Measurements from ENCODE around the gene RARB. TPM values are rescaled to one million over a fixed set of nuclear protein-coding genes. Genes with fewer than 3 reads are reported as not detected.

The RARB gene
- total RNA-seq, 2 experiments from 2014 or later = not detected

GRCh38 chr3:25460751-25461150 lies 32.7 kb downstream of the RARB start:
- intact Hi-C loops (cut with micrococcal nuclease) = no loop called here
- TF ChIP-seq CTCF (IDR thresholded peaks at IDR 0.05) = no peak
- CTCF ChIA-PET = interaction anchor here (0.8 to 1.0 kb wide), 2 partner anchors 17 to 19 kb away, joined by 3 to 4 read pairs; no protein-coding TSS in a partner anchor
- Mint-ChIP-seq H3K9me3 (no peaks in the 10 kb centered on the region), H3K27me3 (no peaks in the 10 kb centered on the region), H3K4me3 (no peak overlapping the region), H3K36me3 (ENCODE audit: low read depth) (no peaks in the 10 kb centered on the region), H3K4me1 (ENCODE audit: low read depth) (no peaks in the 10 kb centered on the region), H3K27ac (no peak overlapping the region)
- POLR2A ChIA-PET = interaction anchor here (1.1 kb wide), 1 partner anchor 21 kb away, joined by 3 read pairs; no protein-coding TSS in a partner anchor
- DNase-seq = peak; percentile 2
- peak; percentile 66 for ATAC-seq

DNA sequence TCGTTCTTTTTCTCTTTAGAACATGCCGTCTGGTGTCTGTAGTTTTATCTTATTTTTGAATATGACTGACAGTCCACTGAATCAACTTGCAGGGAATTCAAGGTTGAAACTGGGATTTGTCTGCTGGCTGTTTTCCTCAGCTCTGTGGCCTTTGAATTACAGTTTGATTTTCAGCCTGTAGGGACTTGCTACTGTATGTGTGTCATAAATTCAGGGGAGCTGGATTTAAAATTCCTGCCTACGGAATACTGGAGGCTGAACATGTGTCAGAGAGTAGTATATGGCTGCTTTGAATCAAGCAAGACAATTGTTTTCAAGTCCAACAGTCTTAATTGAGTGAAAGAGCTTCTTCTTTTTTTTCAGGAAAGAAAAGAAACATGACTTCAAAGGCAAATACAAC lies 33.9 kb downstream of the RARB start:
- Mint-ChIP-seq H3K4me1 (ENCODE audit: low read depth) (no peaks in the 10 kb centered on the region), H3K9me3 (no peaks in the 10 kb centered on the region), H3K4me3 (no peak overlapping the region), H3K27me3 (no peaks in the 10 kb centered on the region), H3K36me3 (ENCODE audit: low read depth) (no peaks in the 10 kb centered on the region), H3K27ac (no peak overlapping the region)
- intact Hi-C loops (cut with micrococcal nuclease) = no loop called here
- no peak for TF ChIP-seq CTCF (IDR thresholded peaks at IDR 0.05)
- DNase-seq (no peak), ATAC-seq (no peak)
- ChIA-PET POLR2A (no interaction called here), CTCF (no interaction called here)

GRCh38 chr3:25462495-25462894 lies 34.4 kb downstream of the RARB start:
- POLR2A ChIA-PET = interaction anchor here (0.9 kb wide), 1 partner anchor 10 kb away, joined by 3 read pairs; no protein-coding TSS in a partner anchor
- no peak for ATAC-seq
- no peak for TF ChIP-seq CTCF (IDR thresholded peaks at IDR 0.05)

GRCh38 chr3:25463836-25464418 lies 35.9 kb downstream of the RARB start:
- ChIA-PET CTCF (interaction anchor here (1.0 kb wide), 1 partner anchor 23 kb away, joined by 3 read pairs; no protein-coding TSS in a partner anchor), POLR2A (no interaction called here)
- no peaks in the 10 kb centered on the region for H3K36me3 Mint-ChIP-seq (ENCODE audit: low read depth)
- ATAC-seq (no peak), DNase-seq (no peak)
- H3K4me1 Mint-ChIP-seq (ENCODE audit: low read depth) = no peaks in the 10 kb centered on the region
- H3K9me3 Mint-ChIP-seq = no peaks in the 10 kb centered on the region
- no peak for TF ChIP-seq CTCF (IDR thresholded peaks at IDR 0.05)
- no peaks in the 10 kb centered on the region for H3K27me3 Mint-ChIP-seq
- H3K27ac Mint-ChIP-seq = no peak overlapping the region
- intact Hi-C loops (cut with micrococcal nuclease) = no loop called here
- H3K4me3 Mint-ChIP-seq = no peak overlapping the region

More at GRCh38 chr3:25462495-25462894, 34.4 kb downstream of the RARB start:
- Mint-ChIP-seq H3K4me3 (no peak overlapping the region), H3K9me3 (no peaks in the 10 kb centered on the region), H3K36me3 (ENCODE audit: low read depth) (no peaks in the 10 kb centered on the region), H3K4me1 (ENCODE audit: low read depth) (no peaks in the 10 kb centered on the region), H3K27me3 (no peaks in the 10 kb centered on the region), H3K27ac (no peak overlapping the region)
- intact Hi-C loops (cut with micrococcal nuclease) = no loop called here
- CTCF ChIA-PET = no interaction called here
- DNase-seq = no peak

GRCh38 chr3:25465266-25465860 lies 37.3 kb downstream of the RARB start:
- no peaks in the 10 kb centered on the region for H3K27me3 Mint-ChIP-seq

More at GRCh38 chr3:25465266-25465860, 37.3 kb downstream of the RARB start:
- intact Hi-C loops (cut with micrococcal nuclease) = no loop called here
- DNase-seq (no peak), ATAC-seq (no peak)
- no peaks in the 10 kb centered on the region for H3K4me1 Mint-ChIP-seq (ENCODE audit: low read depth)
- no peak overlapping the region for H3K4me3 Mint-ChIP-seq
- H3K36me3 Mint-ChIP-seq (ENCODE audit: low read depth) = no peaks in the 10 kb centered on the region
- CTCF ChIA-PET = no interaction called here
- POLR2A ChIA-PET = no interaction called here
- no peak overlapping the region for H3K27ac Mint-ChIP-seq
- TF ChIP-seq CTCF (IDR thresholded peaks at IDR 0.05) = no peak
- H3K9me3 Mint-ChIP-seq = no peaks in the 10 kb centered on the region

Data from activated CD8-positive, alpha-beta T cell treated with anti-CD3 and anti-CD28 coated beads for 36 hours (primary cell).